ENCODE results near the gene AGK.
"Not testable (repeated sequence)": the region's sequence is repeated elsewhere in the genome, so short reads cannot be mapped to it uniquely, and the experiment has no call there.

The AGK gene

DNA sequence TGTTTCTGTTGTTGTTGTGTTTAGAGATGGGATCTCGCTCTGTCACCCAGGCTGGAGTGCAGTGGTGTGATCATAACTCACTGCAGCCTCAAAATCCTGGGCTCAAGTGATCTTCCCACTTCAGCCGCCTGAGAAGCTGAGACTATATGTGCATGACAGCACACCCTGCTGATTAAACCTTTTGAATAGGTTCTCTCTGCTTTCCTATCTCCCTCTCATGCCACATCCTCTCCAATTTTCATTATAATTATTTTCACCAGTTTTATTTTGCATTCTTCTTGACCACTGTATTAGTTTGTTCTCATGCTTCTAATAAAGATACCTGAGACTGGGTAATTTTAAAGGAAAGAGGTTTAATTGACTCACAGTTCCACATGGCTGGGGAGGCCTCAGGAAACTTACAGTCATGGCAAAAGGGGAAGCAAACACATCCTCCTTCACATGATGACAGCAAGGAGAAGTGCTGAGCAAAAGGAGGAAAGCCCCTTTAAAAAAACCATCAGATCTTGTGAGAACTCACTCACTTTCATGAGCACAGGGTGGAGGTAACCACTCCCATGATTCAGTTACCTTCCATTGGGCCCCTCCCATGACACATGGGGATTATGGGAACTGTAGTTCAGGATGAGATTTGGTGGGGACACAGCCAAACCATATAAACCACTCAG, 12.9 kb downstream of the AGK start:
- H3K36me3 Mint-ChIP-seq (ENCODE audit: low read depth) = peaks cover 96% of the 10 kb centered on the region
- peak; percentile 37 for DNase-seq

DNA sequence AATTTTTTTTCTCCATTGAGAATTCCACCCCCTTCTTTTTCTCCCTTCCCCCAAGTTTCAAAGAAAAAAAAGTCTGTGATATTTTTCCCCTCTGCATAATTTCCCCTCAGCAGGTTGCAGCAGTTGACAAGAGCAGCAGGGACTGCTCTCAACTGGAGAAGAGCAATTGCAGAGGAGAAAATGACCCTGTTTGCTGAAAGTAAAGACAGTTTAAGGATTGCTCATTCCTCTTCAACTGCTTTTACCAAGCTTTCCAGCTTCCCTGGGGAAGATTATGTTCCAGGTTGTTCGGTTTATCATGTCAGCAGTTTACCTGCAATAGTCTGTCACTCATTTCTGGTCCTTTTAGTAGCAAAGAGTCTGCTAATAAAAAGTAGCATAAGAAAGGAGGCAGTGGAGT, 16.2 kb downstream of the AGK start:
- DNase-seq = no peak
- Mint-ChIP-seq H3K36me3 (ENCODE audit: low read depth) (peaks cover 88% of the 10 kb centered on the region), H3K4me1 (peaks cover 69% of the 10 kb centered on the region)

More for the DNA sequence above, 12.9 kb downstream of the AGK start:
- ATAC-seq = peak; percentile 94
- Mint-ChIP-seq H3K27ac (peak overlapping the region; percentile 95), H3K4me1 (peaks cover 82% of the 10 kb centered on the region), H3K4me3 (peak overlapping the region; percentile 22), H3K9me3 (peaks cover 22% of the 10 kb centered on the region), H3K27me3 (no peaks in the 10 kb centered on the region)

DNA sequence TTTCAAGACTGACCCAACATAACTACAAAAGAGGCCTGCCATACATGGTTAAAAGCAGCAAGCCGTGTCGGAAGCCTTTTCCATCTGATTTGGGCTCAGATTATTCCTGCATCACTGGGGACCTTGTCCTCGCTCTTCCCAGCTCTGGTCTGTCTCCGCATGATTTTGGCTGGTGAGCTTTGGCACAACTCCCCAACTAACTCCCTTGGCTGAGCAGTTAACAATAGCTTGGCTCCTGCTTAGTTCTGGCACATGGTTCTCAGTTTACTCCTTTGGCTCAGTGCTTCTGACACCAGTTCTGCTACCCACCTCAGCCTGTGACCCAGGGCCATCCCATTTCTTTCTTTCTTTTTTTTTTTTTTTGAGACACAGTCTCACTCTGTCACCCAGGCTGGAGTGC, 17.0 kb downstream of the AGK start:
- Mint-ChIP-seq H3K4me3 (no peak overlapping the region), H3K27me3 (no peaks in the 10 kb centered on the region), H3K27ac (no peak overlapping the region), H3K4me1 (peaks cover 67% of the 10 kb centered on the region), H3K9me3 (peaks cover 10% of the 10 kb centered on the region), H3K36me3 (ENCODE audit: low read depth) (peaks cover 86% of the 10 kb centered on the region)
- no peak for ATAC-seq
- DNase-seq = no peak

More for the DNA sequence above, 16.2 kb downstream of the AGK start:
- Mint-ChIP-seq H3K4me3 (no peak overlapping the region), H3K27me3 (no peaks in the 10 kb centered on the region), H3K27ac (no peak overlapping the region), H3K9me3 (peaks cover 11% of the 10 kb centered on the region)
- no peak for ATAC-seq

DNA sequence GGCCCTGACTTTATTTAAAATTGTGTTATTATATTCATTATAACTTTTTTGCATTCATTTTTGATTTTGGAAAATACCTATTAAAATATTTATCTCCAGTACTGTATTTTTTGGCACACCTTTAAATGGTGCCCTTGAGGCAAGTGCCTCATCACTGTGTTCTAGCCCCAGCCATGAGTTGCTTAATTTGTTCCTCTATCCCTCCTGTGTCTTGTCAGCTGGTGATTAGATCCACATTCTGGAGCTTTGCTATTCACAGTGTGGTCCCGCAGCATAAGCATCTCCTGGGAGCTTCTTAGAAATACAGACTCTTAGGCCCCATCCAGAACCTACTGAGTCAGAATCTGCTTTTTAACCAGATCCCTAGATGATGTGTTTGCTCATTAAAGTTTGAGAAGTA, 19.8 kb downstream of the AGK start:
- ATAC-seq (no peak), DNase-seq (no peak)
- H3K27me3 Mint-ChIP-seq = no peaks in the 10 kb centered on the region
- peak overlapping the region; percentile 76 for H3K27ac Mint-ChIP-seq
- H3K4me1 Mint-ChIP-seq = peaks cover 48% of the 10 kb centered on the region
- H3K9me3 Mint-ChIP-seq = peaks cover 23% of the 10 kb centered on the region
- no peak overlapping the region for H3K4me3 Mint-ChIP-seq
- peaks cover 86% of the 10 kb centered on the region for H3K36me3 Mint-ChIP-seq (ENCODE audit: low read depth)

DNA sequence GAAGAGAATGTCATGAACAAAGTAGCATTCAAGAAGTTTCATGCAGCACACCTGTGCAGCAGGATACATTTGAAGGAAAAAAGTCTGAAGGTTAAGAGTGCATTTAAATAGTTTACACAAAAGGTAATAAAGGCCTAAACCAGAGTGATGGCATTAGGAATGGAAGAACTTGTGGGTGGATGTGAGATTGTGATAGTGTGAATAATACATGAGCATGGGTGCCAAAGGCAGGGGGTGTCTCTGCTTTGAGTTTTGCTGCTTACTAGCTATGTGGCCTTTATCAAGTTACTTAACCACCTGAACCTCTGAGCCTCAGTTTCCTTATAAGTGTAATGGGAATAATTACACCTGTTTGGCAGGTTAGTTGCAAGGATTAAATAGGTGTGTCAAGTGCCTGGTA, 21.0 kb downstream of the AGK start:
- ATAC-seq (peak; percentile 95), DNase-seq (no peak)
- Mint-ChIP-seq H3K9me3 (peaks cover 28% of the 10 kb centered on the region), H3K4me3 (no peak overlapping the region), H3K27me3 (no peaks in the 10 kb centered on the region), H3K36me3 (ENCODE audit: low read depth) (peaks cover 81% of the 10 kb centered on the region), H3K4me1 (peaks cover 40% of the 10 kb centered on the region), H3K27ac (peak overlapping the region; percentile 76)

DNA sequence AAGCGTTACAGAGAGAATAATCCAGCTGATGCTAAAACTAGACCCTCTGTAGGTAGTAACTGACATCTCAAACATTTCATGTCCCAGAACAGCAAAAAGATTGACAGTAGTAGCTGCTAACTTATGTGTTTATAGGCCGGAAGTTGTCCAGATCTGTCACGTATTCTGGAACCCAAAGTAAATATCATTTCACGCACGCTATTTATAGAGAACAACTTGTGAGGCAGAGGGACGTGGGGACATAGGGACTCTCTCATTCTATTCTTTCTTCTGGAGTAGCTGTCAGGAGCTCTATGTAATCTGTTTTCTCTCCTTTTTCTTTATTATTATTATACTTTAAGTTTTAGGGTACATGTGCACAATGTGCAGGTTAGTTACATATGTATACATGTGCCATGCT, 22.3 kb downstream of the AGK start:
- no peak for DNase-seq
- no peak overlapping the region for H3K27ac Mint-ChIP-seq
- peaks cover 28% of the 10 kb centered on the region for H3K9me3 Mint-ChIP-seq
- H3K27me3 Mint-ChIP-seq = no peaks in the 10 kb centered on the region
- ATAC-seq = no peak
- peaks cover 68% of the 10 kb centered on the region for H3K36me3 Mint-ChIP-seq (ENCODE audit: low read depth)
- H3K4me1 Mint-ChIP-seq = peaks cover 31% of the 10 kb centered on the region
- H3K4me3 Mint-ChIP-seq = no peak overlapping the region

DNA sequence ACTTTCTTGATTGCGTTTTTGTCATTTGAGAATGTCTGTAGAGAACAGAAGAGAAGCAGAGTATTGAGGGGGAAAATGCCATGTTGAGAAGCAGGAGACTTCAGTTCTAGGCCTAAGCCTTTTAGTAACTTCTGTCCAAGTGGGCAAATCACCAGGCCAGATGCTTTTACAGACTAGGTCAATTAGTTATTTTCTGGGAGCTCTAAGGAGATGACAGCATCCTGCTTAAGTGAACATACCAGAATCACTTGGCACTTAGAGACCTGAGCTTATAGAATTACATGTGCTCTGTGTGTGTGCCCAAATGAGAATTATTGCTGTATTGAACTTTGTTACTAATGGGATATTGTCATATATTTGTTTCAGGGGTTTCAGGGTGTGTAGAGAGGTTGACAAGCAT, 24.0 kb downstream of the AGK start:
- DNase-seq = no peak
- ATAC-seq = no peak
- H3K36me3 Mint-ChIP-seq (ENCODE audit: low read depth) = peaks cover 56% of the 10 kb centered on the region
- H3K4me3 Mint-ChIP-seq = no peak overlapping the region
- peaks cover 31% of the 10 kb centered on the region for H3K4me1 Mint-ChIP-seq
- peaks cover 28% of the 10 kb centered on the region for H3K9me3 Mint-ChIP-seq
- H3K27me3 Mint-ChIP-seq = no peaks in the 10 kb centered on the region
- peak overlapping the region; percentile 40 for H3K27ac Mint-ChIP-seq

DNA sequence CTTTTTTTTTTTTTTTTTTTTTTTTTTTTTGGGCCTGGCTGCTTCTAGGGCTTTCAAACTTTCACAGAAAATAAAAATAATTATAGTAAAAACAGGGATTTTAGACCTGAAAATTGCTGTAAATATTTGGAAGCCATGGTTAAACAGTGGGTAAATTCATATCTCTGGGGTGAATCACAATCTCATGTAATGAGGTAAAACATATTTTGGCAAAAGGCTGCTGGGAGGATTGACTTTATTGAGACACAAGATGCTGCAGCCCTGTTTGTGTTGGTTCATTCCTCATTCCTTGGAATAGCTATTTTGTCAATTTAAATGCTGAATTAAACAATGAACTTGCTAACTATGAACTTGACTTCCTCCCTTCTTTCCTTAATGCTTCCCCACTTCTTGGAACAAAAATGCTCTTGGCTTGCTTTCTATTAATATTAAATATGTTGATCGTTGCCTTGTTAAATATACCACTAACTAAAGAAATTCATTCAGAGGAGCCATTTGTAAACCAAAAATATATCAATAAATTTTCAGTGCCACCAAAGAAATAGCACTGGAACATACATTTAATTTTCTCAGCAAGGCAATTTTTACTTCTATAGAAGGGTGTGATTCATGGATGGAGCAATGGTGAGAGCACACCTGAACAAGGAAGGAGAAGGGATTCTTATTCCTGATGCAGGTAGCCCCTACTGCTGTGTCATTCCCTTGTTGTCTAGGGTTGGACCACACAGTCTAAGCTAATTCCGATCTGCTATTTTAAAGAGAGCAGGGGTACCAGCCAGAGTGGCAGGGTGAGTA, 24.6 kb downstream of the AGK start:
- peaks cover 53% of the 10 kb centered on the region for H3K36me3 Mint-ChIP-seq (ENCODE audit: low read depth)
- ATAC-seq (no peak), DNase-seq (no peak)
- H3K4me3 Mint-ChIP-seq = no peak overlapping the region
- no peaks in the 10 kb centered on the region for H3K27me3 Mint-ChIP-seq
- peaks cover 29% of the 10 kb centered on the region for H3K4me1 Mint-ChIP-seq
- H3K27ac Mint-ChIP-seq = peak overlapping the region; percentile 14
- H3K9me3 Mint-ChIP-seq = peaks cover 28% of the 10 kb centered on the region

DNA sequence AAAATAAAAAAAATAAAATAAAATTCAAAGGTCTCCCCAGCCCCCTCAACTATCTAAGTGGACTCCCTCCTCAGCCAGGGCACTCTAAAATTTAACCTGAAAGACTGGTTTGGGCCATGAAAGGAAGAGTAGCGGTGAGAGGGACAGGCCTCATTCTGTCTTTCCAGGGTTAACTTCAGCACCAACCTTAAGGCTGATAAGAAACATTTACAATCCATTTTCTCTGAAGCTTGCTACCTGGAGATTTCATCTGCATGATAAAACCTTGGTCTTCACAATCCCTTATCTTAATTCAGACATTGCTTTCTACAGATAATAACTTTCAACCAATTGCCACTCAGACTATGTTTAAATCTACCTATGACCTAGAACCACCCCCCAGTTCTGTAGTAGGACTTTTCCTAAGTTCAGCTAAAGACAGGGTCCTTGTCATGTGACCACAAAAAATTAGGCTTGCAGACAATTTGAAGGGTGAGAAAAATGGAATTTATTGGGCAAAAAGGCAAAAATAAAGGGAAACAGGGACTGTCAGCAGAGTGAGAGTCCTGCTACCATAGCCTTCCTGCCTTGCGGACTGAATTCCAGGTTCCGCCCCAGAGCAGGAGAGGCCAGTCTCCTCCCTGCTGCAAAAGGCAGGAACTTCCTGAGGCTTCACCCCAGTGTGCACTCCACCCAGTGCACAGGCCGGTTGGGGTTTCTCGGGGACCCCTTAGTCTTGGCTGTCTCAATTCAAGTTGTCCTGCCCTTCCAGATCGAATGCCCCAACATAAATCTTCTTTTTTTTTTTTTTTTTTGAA, 26.0 kb downstream of the AGK start:
- ATAC-seq = no peak
- no peaks in the 10 kb centered on the region for H3K27me3 Mint-ChIP-seq
- no peak overlapping the region for H3K4me3 Mint-ChIP-seq
- H3K36me3 Mint-ChIP-seq (ENCODE audit: low read depth) = peaks cover 44% of the 10 kb centered on the region
- no peak overlapping the region for H3K27ac Mint-ChIP-seq
- no peak for DNase-seq
- H3K9me3 Mint-ChIP-seq = peaks cover 28% of the 10 kb centered on the region
- peaks cover 16% of the 10 kb centered on the region for H3K4me1 Mint-ChIP-seq

DNA sequence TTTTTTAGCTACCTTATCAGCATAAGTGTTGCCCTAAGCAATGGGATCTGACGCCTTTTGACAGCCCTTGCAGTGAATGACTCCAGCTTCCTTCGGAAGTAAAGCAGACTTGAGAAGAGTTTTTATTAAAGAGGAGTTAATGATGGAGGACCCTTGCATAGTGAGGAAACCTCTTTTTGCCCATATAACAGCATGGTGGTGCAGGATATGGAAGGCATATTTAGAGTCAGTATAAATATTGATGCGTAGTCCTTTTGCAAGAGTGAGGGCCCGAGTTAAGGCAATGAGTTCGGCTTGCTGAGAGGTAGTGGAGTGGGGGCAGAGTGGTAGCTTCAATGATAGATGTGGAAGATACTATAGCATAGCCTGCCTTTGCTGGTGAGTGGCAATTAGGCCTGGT, 28.7 kb downstream of the AGK start:
- H3K9me3 Mint-ChIP-seq = peaks cover 34% of the 10 kb centered on the region
- H3K36me3 Mint-ChIP-seq (ENCODE audit: low read depth) = peaks cover 46% of the 10 kb centered on the region
- not testable (repeated sequence) for H3K27ac Mint-ChIP-seq, H3K27me3 Mint-ChIP-seq, DNase-seq, H3K4me3 Mint-ChIP-seq, ATAC-seq
- H3K4me1 Mint-ChIP-seq = peaks cover 29% of the 10 kb centered on the region

DNA sequence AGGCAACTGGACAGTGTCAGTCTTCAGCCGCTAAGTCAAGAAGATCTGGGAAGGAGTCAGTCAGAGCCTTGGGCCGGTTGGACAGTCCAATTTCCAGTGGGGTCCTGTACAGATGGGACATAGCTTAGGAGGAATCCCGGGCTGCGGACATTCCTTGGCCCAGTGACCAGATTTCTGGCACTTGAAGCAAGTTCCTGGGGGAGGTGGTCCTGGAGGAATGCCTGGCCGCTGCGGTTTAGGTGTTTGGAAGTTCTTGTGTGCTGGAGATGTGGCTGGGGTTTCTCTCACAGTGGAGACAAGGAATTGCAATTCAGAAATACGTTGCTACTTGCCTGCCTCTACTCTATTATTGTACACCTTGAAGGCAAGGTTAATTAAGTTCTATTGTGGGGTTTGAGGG, 30.9 kb downstream of the AGK start:
- H3K36me3 Mint-ChIP-seq (ENCODE audit: low read depth) = peaks cover 49% of the 10 kb centered on the region
- peaks cover 47% of the 10 kb centered on the region for H3K4me1 Mint-ChIP-seq
- not testable (repeated sequence) for DNase-seq, ATAC-seq, H3K27me3 Mint-ChIP-seq, H3K4me3 Mint-ChIP-seq
- peaks cover 18% of the 10 kb centered on the region for H3K9me3 Mint-ChIP-seq
- peak overlapping the region; percentile 21 for H3K27ac Mint-ChIP-seq

DNA sequence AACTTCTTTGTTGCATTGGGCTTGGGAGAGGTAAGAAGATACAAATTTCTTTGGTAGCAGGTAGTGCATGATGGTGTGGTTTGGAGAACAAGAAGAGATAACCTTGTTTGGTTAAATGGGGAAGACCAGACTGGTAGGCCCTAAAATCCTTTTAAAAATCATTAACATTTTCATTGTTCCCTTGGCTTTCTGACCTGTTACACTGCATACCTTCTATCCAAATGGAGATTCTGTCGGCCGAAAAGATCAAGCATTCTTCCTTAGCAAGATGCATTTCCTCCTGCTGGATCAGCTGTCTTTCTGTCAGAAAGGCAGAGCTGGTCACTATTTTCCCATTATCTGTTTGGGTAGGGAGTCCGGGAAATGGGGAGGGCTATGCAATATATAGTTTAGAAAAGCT, 33.7 kb downstream of the AGK start:
- H3K4me1 Mint-ChIP-seq = peaks cover 65% of the 10 kb centered on the region
- H3K27me3 Mint-ChIP-seq = peaks cover 1% of the 10 kb centered on the region
- peak overlapping the region; percentile 98 for H3K27ac Mint-ChIP-seq
- peaks cover 70% of the 10 kb centered on the region for H3K36me3 Mint-ChIP-seq (ENCODE audit: low read depth)
- no peak for ATAC-seq
- H3K4me3 Mint-ChIP-seq = peak overlapping the region; percentile 70
- peaks cover 22% of the 10 kb centered on the region for H3K9me3 Mint-ChIP-seq
- DNase-seq = no peak

DNA sequence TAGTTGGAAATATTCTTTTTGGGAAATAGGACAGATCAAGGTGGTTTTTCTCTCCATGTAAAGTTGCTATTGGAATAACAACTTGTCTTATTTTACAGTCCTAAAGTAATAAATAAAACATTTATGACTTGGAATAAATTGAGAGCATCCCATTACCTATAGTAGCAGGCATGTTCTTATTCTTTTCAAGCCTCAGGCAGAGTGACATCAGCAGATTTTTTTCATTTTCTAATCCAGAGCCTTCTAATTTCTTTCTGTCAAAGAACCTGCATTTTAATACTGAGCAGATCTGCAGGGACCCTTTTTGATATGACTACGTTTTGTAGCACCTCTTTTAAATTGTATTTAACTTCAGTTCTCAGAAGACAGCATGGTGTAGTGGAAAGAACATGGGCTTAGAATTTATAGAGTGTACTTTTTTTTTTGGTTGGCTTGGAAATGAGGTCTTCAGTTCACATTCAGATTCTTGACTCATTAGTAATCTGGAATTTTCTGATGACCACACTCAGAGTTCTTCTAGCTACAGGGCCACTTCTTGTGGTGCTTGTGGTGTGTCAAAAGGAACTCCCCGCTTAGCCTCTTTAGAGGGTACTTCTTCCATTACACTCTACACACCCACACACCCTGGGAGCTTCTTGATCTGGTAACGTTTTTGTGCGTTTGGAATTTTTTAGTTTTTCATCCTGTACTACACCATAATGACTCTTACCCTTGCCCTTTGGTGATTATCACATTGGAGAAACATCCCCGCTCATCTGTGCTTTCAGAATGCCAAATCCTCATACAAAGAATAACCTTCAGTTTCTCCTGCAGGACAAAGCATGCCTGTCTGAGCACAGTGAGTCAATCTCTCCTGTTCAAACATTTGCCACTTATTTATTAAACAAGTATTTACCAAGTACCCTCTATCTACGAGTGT, 34.6 kb downstream of the AGK start:
- Mint-ChIP-seq H3K27ac (peak overlapping the region; percentile 98), H3K4me3 (peak overlapping the region; percentile 70), H3K4me1 (peaks cover 73% of the 10 kb centered on the region), H3K27me3 (peaks cover 1% of the 10 kb centered on the region), H3K36me3 (ENCODE audit: low read depth) (peaks cover 77% of the 10 kb centered on the region), H3K9me3 (peaks cover 22% of the 10 kb centered on the region)
- DNase-seq (peak; percentile 73), ATAC-seq (peak; percentile 88)

DNA sequence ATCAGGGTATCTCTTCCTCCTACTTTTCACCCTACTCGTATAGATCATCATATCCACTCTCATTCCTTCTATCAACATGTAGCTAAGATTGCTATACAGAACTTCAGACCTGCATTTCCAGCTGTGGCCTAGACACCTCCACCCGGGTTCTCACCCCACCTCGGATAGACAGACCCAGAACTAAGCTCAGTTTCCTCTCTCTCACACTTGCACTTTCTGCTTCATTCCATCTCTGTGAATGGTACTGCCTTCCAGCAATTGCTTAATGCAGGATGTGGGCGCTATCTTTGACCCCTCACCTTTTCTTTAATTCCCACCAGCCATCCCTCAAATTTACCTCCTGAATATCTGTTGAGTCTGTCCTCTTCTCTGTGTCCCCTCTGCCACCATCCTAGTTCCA, 35.7 kb downstream of the AGK start:
- Mint-ChIP-seq H3K27me3 (peaks cover 1% of the 10 kb centered on the region), H3K27ac (peak overlapping the region; percentile 98), H3K9me3 (peaks cover 22% of the 10 kb centered on the region), H3K4me1 (peaks cover 80% of the 10 kb centered on the region), H3K4me3 (peak overlapping the region; percentile 70), H3K36me3 (ENCODE audit: low read depth) (peaks cover 78% of the 10 kb centered on the region)
- DNase-seq (no peak), ATAC-seq (no peak)
